OCI-LY7 (cell line): Measurements from ENCODE around the gene PPM1H. TPM values are rescaled to one million over a fixed set of nuclear protein-coding genes. Genes with fewer than 3 reads are reported as not detected.

Experiments
- BruUV-seq: library from RNA; stranded (reverse); fragments of 400-500 nt; replicated peaks from 2 replicates; lab custom pipeline; 2021; lab: Mats Ljungman, UMichigan
- CTCF ChIA-PET: fragments of 300-600 bp; sonication (Branson Sonifier 250); formaldehyde crosslinking; loops from one replicate; lab custom pipeline; 2022; ENCODE audit warnings: antibody characterized with exemption; ENCODE audit not compliant: unreplicated experiment; lab: Charles Lee
- POLR2A ChIA-PET: fragments of 300-600 bp; sonication (Branson Sonifier 250); formaldehyde crosslinking; loops from one replicate; lab custom pipeline; 2022; ENCODE audit warnings: antibody characterized with exemption; lab: Charles Lee
- DNase-seq: peaks from one replicate; pipeline ENCODE4 v3.0.0-alpha.2; 2015; ENCODE audit warnings: low spot score
- H2AFZ ChIP-seq: fragments of 200-600 bp; sonication (generic), shearing (Covaris generic); 2 replicates; pipeline ENCODE4 v1.6.1; 2014; ENCODE audit warnings: mild to moderate bottlenecking, antibody characterized with exemption, low read length, moderate library complexity
- H3K27ac ChIP-seq: fragments of 200-600 bp; sonication (generic); 2 replicates; pipeline ENCODE4 v1.5.1; 2014; ENCODE audit warnings: mixed run types, low read depth, mild to moderate bottlenecking, moderate library complexity, low read length, inconsistent platforms; ENCODE audit not compliant: poor library complexity, severe bottlenecking
- H3K36me3 ChIP-seq: fragments of 200-600 bp; sonication (generic); 2 replicates; pipeline ENCODE4 v1.6.1; 2014; ENCODE audit warnings: mild to moderate bottlenecking, antibody characterized with exemption, low read length, moderate library complexity, mixed read lengths; ENCODE audit not compliant: insufficient read depth
- H3K4me1 ChIP-seq: fragments of 200-600 bp; sonication (generic); 2 replicates; pipeline ENCODE4 v1.5.1; 2014; ENCODE audit warnings: mild to moderate bottlenecking, low read length; ENCODE audit not compliant: insufficient read depth, poor library complexity, severe bottlenecking
- H3K4me2 ChIP-seq: fragments of 200-600 bp; sonication (generic); 2 replicates; pipeline ENCODE4 v1.6.1; 2014; ENCODE audit warnings: mild to moderate bottlenecking, low read length
- H3K4me3 ChIP-seq: fragments of 200-600 bp; sonication (generic); 2 replicates; pipeline ENCODE4 v1.5.1; 2014; ENCODE audit warnings: mild to moderate bottlenecking, low read depth, low read length; ENCODE audit not compliant: poor library complexity, severe bottlenecking
- H3K79me2 ChIP-seq: fragments of 200-600 bp; sonication (generic); 2 replicates; pipeline ENCODE4 v1.6.1; 2016; ENCODE audit warnings: low read depth, mild to moderate bottlenecking, low read length, moderate library complexity, mixed read lengths; ENCODE audit not compliant: insufficient read depth
- H3K9me2 ChIP-seq: fragments of 200-600 bp; sonication (generic); 2 replicates; pipeline ENCODE4 v1.6.1; 2016; ENCODE audit warnings: mild to moderate bottlenecking, low read length, mixed read lengths; ENCODE audit not compliant: insufficient read depth
- H3K9me3 ChIP-seq: fragments of 200-600 bp; sonication (generic); 2 replicates; pipeline ENCODE4 v1.6.1; 2014; ENCODE audit warnings: mild to moderate bottlenecking, mixed run types, low read length, mixed read lengths
- H4K20me1 ChIP-seq: fragments of 200-600 bp; sonication (generic); 2 replicates; pipeline ENCODE4 v1.6.1; 2014; ENCODE audit warnings: mild to moderate bottlenecking, antibody characterized with exemption, low read length, moderate library complexity, mixed read lengths; ENCODE audit not compliant: insufficient read depth
- EZH2phosphoT487 ChIP-seq: fragments of 200-600 bp; sonication (generic); IDR thresholded peaks from 2 replicates; pipeline ENCODE4 v1.6.1; 2018; ENCODE audit warnings: low read depth, borderline replicate concordance, mild to moderate bottlenecking, mixed run types, antibody characterized with exemption, low read length, moderate library complexity, mixed read lengths
- intact Hi-C: fragments of 100-400 bp; cut with micrococcal nuclease; formaldehyde crosslinking; loops from one replicate; pipeline ENCODE4 v1.10.0; 2022; ENCODE audit not compliant: unreplicated experiment
- total RNA-seq, 2 experiments: library from RNA; depleted of rRNA in 1 of 2; stranded (reverse); fragments of >200 nt in 1 of 2; shearing (Covaris generic) in 1 of 2; gene quantifications; 2 replicates each; pipeline ENCODE4 v1.2.3, GENCODE V29; 2014 to 2022
- TF ChIP-seq, protein P1 (sequence below): fragments of 200-600 bp; sonication (generic); conservative IDR thresholded peaks from 2 replicates; pipeline ENCODE4 v1.5.1; 2014; ENCODE audit warnings: mild to moderate bottlenecking, antibody characterized with exemption, low read length, moderate library complexity, mixed read lengths

The PPM1H gene
- total RNA-seq, 2 experiments from 2014 or later, result 2.0 to 3.4 TPM

DNA sequence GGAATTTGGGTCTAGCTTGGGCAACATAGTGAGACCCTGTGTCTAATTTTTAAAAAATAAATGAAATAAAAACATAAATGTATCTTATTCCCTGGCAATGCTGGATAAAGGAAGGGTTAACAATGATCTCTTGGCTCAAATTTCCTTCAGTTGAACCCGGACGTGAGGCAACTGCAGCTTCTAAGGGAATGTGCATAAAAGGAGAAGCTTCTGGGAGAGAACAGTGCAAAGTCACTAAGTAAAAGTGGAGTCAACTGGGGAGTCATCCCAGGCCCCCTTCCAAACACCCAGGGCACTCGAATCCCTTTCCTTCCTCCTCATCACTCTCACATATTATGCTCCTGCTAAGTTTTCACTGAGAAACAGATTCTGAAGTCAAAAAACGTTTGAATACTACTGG is 147.3 kb downstream of the PPM1H start:
- H3K9me3 ChIP-seq, result no peaks in the 10 kb centered on the region
- no peak overlapping the region for H3K4me2 ChIP-seq
- H3K4me3 ChIP-seq, result no peak overlapping the region
- no peaks in the 10 kb centered on the region for H3K9me2 ChIP-seq
- ChIA-PET CTCF (no interaction called here), POLR2A (interaction anchor here (0.9 kb wide), 1 partner anchor 17 kb away, joined by 5 read pairs; no protein-coding TSS in a partner anchor)
- DNase-seq, result no peak
- H4K20me1 ChIP-seq, result no peaks in the 10 kb centered on the region
- no peaks in the 10 kb centered on the region for H3K36me3 ChIP-seq
- TF ChIP-seq, protein P1, sequence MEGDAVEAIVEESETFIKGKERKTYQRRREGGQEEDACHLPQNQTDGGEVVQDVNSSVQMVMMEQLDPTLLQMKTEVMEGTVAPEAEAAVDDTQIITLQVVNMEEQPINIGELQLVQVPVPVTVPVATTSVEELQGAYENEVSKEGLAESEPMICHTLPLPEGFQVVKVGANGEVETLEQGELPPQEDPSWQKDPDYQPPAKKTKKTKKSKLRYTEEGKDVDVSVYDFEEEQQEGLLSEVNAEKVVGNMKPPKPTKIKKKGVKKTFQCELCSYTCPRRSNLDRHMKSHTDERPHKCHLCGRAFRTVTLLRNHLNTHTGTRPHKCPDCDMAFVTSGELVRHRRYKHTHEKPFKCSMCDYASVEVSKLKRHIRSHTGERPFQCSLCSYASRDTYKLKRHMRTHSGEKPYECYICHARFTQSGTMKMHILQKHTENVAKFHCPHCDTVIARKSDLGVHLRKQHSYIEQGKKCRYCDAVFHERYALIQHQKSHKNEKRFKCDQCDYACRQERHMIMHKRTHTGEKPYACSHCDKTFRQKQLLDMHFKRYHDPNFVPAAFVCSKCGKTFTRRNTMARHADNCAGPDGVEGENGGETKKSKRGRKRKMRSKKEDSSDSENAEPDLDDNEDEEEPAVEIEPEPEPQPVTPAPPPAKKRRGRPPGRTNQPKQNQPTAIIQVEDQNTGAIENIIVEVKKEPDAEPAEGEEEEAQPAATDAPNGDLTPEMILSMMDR, result no peak
- TF ChIP-seq EZH2phosphoT487, result no peak
- H3K27ac ChIP-seq, result no peak overlapping the region
- intact Hi-C loops, result no loop called here
- H2AFZ ChIP-seq, result no peak overlapping the region
- no peaks in the 10 kb centered on the region for H3K4me1 ChIP-seq
- BruUV-seq, result no TSS peak
- no peaks in the 10 kb centered on the region for H3K79me2 ChIP-seq

DNA sequence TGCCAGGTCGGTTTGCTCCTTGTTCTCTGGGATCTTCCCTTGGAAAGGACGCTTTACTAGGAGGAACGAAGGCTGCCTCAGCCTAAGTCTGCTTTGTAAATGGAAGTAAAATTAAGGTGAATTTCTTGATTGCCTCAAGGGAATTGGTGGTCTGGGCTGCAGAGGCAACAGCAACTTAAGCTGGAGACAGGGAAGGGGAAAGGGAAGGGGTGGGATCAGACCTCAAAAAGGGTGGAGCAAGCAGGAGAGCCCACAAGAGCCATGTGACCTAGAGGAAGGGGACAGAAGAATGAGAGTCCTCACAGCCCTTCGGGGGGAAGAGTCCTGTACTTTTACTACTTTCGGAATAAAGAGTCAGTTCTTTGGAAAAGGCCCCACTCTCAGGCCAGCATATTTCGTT is 147.9 kb downstream of the PPM1H start:
- TF ChIP-seq EZH2phosphoT487, result no peak
- intact Hi-C loops, result no loop called here
- Histone ChIP-seq H3K9me2 (no peaks in the 10 kb centered on the region), H3K4me2 (no peak overlapping the region), H4K20me1 (no peaks in the 10 kb centered on the region), H3K79me2 (no peaks in the 10 kb centered on the region), H3K9me3 (no peaks in the 10 kb centered on the region), H3K27ac (no peak overlapping the region), H2AFZ (no peak overlapping the region), H3K4me3 (no peak overlapping the region), H3K36me3 (no peaks in the 10 kb centered on the region), H3K4me1 (no peaks in the 10 kb centered on the region)
- CTCF ChIA-PET, result no interaction called here
- POLR2A ChIA-PET, result no interaction called here
- BruUV-seq, result no TSS peak
- no peak for DNase-seq

DNA sequence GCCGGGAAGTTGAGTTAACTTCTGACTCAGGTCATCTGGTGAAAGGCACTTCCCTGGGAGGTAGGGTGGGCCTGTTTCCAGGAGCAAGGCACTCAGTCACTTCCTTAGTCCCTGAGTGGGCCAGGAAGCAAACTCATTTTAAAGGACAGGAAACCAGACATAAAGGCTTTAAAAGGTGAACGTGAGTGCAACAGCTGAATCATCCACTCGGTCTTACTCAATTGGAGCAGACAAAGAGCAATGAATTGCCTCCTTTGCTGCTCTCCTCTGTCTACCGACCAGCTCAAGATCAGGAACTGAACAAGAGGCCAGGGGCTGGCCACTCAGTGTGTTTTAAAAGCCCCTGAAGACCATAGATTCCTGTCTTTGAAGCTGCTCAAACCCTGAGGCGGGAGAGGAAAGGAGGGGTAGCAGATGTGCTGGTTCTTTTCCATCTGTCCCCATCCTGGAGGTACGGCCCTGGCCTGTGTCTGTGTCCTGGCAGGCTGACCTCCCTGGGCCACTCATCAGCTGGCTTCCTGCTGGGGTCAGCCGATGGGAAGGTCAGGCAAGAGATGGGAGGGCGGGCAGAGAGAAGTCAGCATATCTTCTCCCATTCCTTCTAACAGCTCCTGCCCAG is 148.9 kb downstream of the PPM1H start:
- H2AFZ ChIP-seq, result peak overlapping the region; percentile 1; the same call in 1 of the 2 replicates
- H3K4me1 ChIP-seq, result no peaks in the 10 kb centered on the region
- H3K9me2 ChIP-seq, result no peaks in the 10 kb centered on the region
- no peak overlapping the region for H3K4me3 ChIP-seq
- no peaks in the 10 kb centered on the region for H3K79me2 ChIP-seq
- intact Hi-C loops, result no loop called here
- no peaks in the 10 kb centered on the region for H4K20me1 ChIP-seq
- POLR2A ChIA-PET, result interaction anchor here (0.8 kb wide), 1 partner anchor 344 kb away, joined by 4 read pairs; no protein-coding TSS in a partner anchor
- no peaks in the 10 kb centered on the region for H3K36me3 ChIP-seq
- CTCF ChIA-PET, result no interaction called here
- TF ChIP-seq, protein P1, result no peak
- no peak for TF ChIP-seq EZH2phosphoT487
- BruUV-seq, result no TSS peak
- no peak overlapping the region for H3K4me2 ChIP-seq
- DNase-seq, result no peak
- no peak overlapping the region for H3K27ac ChIP-seq
- H3K9me3 ChIP-seq, result no peaks in the 10 kb centered on the region
